ENCODE results near the gene CCNF.

CCNF gene

DNA sequence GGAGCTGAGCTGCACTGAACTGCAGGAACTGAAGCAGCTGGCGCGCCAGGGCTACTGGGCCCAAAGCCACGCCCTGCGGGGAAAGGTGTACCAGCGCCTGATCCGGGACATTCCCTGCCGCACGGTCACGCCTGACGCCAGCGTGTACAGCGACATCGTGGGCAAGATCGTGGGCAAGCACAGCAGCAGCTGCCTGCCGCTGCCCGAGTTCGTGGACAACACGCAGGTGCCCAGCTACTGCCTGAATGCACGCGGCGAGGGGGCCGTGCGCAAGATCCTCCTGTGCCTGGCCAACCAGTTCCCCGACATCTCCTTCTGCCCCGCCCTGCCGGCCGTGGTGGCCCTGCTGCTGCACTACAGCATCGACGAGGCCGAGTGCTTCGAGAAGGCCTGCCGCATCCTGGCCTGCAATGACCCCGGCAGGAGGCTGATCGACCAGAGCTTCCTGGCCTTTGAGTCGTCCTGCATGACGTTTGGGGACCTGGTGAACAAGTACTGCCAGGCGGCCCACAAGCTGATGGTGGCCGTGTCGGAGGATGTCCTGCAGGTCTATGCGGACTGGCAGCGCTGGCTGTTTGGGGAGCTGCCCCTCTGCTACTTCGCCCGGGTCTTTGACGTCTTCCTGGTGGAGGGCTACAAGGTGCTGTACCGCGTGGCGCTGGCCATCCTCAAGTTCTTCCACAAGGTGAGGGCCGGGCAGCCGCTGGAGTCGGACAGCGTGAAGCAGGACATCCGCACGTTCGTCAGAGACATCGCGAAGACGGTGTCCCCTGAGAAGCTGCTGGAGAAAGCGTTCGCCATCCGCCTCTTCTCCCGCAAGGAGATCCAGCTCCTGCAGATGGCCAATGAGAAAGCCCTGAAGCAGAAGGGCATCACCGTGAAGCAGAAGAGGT is 67.2 kb downstream of the CCNF start:
- no peak overlapping the region for H3K4me3 ChIP-seq (ENCODE audit: low read depth, low read length)
- H3K36me3 ChIP-seq (replicated peaks) = peaks cover 14% of the 10 kb centered on the region
- TF ChIP-seq, protein P1, sequence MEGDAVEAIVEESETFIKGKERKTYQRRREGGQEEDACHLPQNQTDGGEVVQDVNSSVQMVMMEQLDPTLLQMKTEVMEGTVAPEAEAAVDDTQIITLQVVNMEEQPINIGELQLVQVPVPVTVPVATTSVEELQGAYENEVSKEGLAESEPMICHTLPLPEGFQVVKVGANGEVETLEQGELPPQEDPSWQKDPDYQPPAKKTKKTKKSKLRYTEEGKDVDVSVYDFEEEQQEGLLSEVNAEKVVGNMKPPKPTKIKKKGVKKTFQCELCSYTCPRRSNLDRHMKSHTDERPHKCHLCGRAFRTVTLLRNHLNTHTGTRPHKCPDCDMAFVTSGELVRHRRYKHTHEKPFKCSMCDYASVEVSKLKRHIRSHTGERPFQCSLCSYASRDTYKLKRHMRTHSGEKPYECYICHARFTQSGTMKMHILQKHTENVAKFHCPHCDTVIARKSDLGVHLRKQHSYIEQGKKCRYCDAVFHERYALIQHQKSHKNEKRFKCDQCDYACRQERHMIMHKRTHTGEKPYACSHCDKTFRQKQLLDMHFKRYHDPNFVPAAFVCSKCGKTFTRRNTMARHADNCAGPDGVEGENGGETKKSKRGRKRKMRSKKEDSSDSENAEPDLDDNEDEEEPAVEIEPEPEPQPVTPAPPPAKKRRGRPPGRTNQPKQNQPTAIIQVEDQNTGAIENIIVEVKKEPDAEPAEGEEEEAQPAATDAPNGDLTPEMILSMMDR (IDR thresholded peaks at IDR 0.05; ENCODE audit: low read depth, low read length, missing control alignments) = no peak
- H3K27me3 ChIP-seq (replicated peaks) = no peaks in the 10 kb centered on the region
- H3K27ac ChIP-seq = no peak overlapping the region
- no peak for DNase-seq
- in situ Hi-C loops (cut with HindIII; ENCODE audit: low pct_ligation_motif_present, low sequenced_read_pairs) = no loop called here

DNA sequence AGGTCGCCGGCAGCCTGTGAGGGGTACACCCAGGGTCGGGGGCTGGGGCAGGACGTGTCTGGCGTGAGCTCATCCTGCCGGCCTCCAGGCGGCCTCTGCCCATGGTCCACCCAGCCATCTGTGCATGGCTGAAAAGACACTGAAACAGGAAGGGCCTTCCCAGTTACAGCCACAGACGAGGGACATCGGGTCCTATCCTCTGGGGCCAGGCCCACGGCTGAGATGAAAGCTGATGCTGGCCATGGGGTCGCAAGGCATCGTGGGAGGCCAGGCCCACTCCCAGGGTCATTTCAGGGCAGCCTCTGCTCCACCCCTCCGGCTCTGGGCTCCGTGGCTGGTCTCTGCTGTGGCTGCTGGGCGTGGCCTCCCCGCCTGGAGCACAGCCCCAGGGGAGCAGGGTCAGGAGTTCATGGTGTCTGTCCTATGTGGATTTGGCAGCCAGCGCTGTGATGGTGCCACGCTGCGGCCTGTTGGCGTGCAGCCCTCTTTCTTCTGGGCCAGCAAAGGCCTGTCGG is 67.9 kb downstream of the CCNF start:
- Histone ChIP-seq H3K36me3 (replicated peaks) (peaks cover 14% of the 10 kb centered on the region), H3K27ac (no peak overlapping the region), H3K4me3 (ENCODE audit: low read depth, low read length) (no peak overlapping the region), H3K27me3 (replicated peaks) (no peaks in the 10 kb centered on the region)
- in situ Hi-C loops (cut with HindIII; ENCODE audit: low pct_ligation_motif_present, low sequenced_read_pairs) = no loop called here
- TF ChIP-seq, protein P1 (IDR thresholded peaks at IDR 0.05; ENCODE audit: low read depth, low read length, missing control alignments) = no peak
- DNase-seq = no peak

DNA sequence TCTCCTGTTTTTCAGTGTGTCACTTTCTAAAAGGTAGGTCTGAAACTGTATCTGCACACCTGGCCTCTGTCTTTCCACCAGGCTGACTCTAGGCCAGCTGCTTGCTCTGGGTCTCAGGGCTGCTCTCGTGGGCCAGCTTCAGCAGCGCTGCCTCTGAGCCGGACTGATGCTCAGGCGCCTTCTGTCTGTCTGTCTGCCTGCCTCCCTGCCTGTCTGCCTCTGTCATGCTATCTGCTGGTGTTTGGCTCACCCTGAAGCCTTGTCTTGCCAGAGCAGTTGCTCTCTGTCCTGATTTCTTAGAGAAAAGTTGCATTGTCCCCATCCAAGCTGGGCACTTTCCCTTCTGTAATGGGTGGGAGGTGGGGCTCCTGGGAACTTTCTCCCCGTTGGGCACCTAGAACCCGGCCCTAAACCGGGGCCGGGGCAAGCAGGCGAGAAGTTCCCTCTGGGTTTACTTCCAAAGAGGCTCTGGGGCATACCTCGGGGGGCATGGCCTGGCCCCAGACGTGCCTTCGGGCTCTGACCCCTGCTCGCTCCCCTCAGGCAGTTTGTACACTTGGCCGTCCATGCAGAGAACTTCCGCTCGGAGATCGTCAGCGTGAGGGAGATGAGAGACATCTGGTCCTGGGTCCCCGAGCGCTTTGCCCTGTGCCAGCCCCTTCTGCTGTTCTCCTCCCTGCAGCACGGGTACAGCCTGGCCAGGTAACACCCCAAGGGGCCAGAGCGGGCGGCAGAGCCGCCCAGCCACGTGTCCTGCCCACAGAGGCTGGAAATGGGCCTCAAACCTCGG is 68.6 kb downstream of the CCNF start:
- TF ChIP-seq, protein P1 (IDR thresholded peaks at IDR 0.05; ENCODE audit: low read depth, low read length, missing control alignments) = no peak
- DNase-seq = no peak
- Histone ChIP-seq H3K36me3 (replicated peaks) (peaks cover 14% of the 10 kb centered on the region), H3K4me3 (ENCODE audit: low read depth, low read length) (no peak overlapping the region), H3K27ac (no peak overlapping the region), H3K27me3 (replicated peaks) (no peaks in the 10 kb centered on the region)
- in situ Hi-C loops (cut with HindIII; ENCODE audit: low pct_ligation_motif_present, low sequenced_read_pairs) = no loop called here

GRCh38 chr16:2498531-2499253 is 69.4 kb downstream of the CCNF start:
- DNase-seq = no peak
- TF ChIP-seq, protein P1 (IDR thresholded peaks at IDR 0.05; ENCODE audit: low read depth, low read length, missing control alignments) = no peak
- Histone ChIP-seq H3K27me3 (replicated peaks) (no peaks in the 10 kb centered on the region), H3K27ac (no peak overlapping the region), H3K4me3 (ENCODE audit: low read depth, low read length) (no peak overlapping the region), H3K36me3 (replicated peaks) (peaks cover 14% of the 10 kb centered on the region)
- in situ Hi-C loops (cut with HindIII; ENCODE audit: low pct_ligation_motif_present, low sequenced_read_pairs) = no loop called here

DNA sequence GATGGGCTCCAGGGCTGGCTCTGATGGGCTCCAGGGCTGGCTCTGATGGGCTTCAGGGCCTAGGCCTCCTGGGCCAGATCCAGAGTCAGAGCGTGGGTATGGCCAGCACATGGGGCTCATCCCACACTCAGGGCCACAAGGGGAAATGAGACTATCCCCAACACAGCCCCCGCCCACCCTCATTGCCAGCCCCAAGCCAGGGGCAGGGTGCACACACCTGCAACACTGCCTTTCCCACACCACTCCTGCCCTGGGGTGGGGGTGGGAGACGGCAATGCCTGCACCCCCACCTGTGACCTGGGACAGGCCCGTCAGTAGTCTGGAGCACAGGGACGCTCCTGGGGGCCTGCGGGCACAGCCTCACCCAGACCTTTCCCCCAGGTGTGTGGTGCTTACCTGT is 70.2 kb downstream of the CCNF start:
- Histone ChIP-seq H3K27me3 (replicated peaks) (no peaks in the 10 kb centered on the region), H3K4me3 (ENCODE audit: low read depth, low read length) (no peak overlapping the region), H3K27ac (no peak overlapping the region), H3K36me3 (replicated peaks) (peaks cover 14% of the 10 kb centered on the region)
- DNase-seq = no peak
- in situ Hi-C loops (cut with HindIII; ENCODE audit: low pct_ligation_motif_present, low sequenced_read_pairs) = no loop called here
- TF ChIP-seq, protein P1 (IDR thresholded peaks at IDR 0.05; ENCODE audit: low read depth, low read length, missing control alignments) = no peak
